LNCAP (cell line): ENCODE data around the gene KLHDC7B.
A peak's percentile ranks its signal among the peaks of the same experiment; 100 is the strongest.

Experiments used
- CTCF ChIP-seq: fragments of 450-650 bp; IDR thresholded peaks from 2 replicates; pipeline ENCODE4 v1.5.1; 2017; ENCODE audit warnings: mild to moderate bottlenecking

The KLHDC7B gene

DNA sequence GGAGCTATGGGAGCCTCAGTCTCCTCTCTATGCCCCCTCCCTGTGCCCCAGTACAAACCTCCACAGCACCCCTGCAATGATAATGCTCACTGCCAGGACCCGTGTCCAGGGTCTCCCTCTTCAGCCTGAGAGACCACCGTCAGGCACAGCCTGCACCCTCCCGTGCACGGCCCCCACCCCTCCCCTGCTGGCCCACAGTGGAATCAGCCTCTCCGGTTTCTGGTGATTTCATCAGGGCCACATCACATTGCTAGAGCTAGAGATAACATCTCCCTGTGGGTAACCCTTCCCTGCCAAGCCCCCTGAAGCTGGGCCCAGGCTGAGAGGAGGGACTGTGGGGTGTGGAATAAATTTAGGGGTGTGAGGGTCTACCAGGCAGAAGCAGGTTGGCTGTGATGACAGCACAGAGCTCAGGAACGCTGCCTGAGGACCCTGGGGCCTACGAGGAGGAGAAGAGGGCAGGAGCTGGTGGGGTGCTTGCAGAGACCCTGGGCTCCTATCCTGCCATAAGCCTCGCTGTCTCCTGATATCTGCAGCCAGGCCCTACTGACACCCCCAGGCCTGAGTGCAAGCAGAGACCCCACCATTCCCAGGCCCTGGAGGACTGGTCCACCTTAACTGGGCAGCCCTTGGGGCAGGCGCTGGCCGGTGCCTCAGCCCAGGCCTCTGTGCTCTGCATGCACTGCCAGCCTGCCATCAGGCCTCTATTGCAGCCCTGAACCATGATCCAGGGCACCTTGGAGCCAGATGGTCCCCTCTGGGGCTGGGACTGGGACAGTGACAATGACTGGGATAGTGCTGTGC lies at the start of gene KLHDC7B:
Gene KLHDC7B (plus strand): TSS at position 378 of the 804 bp plus-strand sequence. CDS start 345 bp downstream, at position 723.
- TF ChIP-seq CTCF = no peak

DNA sequence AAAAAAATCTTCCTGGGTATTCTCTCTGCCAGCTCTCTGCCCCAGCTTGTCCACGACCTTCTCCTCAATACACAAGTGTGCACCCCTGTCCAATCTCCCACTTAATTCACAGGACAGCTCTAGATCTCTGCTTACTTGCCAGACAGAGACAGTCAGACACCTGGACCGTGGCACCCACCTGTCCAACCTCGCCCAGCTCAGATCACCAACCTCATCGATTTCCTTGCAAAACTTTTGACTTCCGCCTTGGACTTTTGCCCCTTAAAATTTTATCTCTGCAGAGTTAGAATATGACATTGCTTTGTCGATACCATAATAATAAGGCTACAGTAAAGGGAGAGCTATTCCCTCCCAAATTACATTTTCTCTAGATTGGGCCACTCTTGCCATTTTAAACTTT lies 48.6 kb upstream of the KLHDC7B start:
- no peak for TF ChIP-seq CTCF

- peak; percentile 76 for TF ChIP-seq CTCF
Observed at GRCh38 chr22:50498322-50498890, 47.3 kb upstream of the KLHDC7B start.

GRCh38 chr22:50500452-50500851 lies 45.2 kb upstream of the KLHDC7B start:
- no peak for TF ChIP-seq CTCF

DNA sequence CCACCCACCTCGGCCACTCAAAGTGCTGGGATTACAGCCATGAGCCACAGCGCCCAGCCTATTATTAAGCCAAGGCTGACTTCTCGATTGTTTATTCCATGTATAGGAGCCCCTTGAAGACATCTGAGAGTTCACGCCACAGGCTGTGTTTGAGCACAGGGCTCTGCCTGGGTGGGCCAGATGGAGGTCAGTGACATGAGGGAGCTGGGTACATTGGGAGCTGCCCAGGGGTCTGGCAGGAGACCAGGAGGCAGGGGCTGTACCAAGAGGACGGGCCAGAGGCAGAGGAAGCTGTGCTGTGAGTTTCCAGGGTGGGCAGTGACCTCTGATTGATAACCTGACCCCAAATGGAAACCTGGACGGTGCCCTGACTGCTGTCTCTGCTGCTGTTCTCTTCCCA lies 43.6 kb upstream of the KLHDC7B start:
- TF ChIP-seq CTCF = no peak

GRCh38 chr22:50502628-50503474 lies 42.8 kb upstream of the KLHDC7B start:
- TF ChIP-seq CTCF = no peak

- TF ChIP-seq CTCF = no peak
Observed at GRCh38 chr22:50503475-50504145, 42.1 kb upstream of the KLHDC7B start.
